Mammary epithelial cell (primary cell): ENCODE results near the gene PPP1R13L.

Experiments
- CTCF ChIP-seq, 2 donors: IDR thresholded peaks in 1 of 2; conservative IDR thresholded peaks in 1 of 2; 2 replicates each; pipeline ENCODE4 v1.5.1; 2011 to 2012; ENCODE audit warnings: inconsistent platforms in 2 of 2, low read length in 2 of 2, mild to moderate bottlenecking in 2 of 2, control low read depth in 1 of 2, low read depth in 1 of 2; ENCODE audit not compliant: insufficient read depth in 1 of 2; ENCODE audit errors: extremely low read depth in 1 of 2
- EZH2 ChIP-seq: IDR thresholded peaks from 2 replicates; pipeline ENCODE4 v1.6.1; 2012; ENCODE audit warnings: low read length, inconsistent platforms, borderline replicate concordance

GRCh38 chr19:45408830-45409556 is 4.1 kb upstream of the PPP1R13L start:
- TF ChIP-seq CTCF (conservative IDR thresholded peaks at IDR 0.05 in 1 of 2, IDR thresholded peaks at IDR 0.05 in 1 of 2; ENCODE audit: extremely low read depth in 1 of 2, insufficient read depth in 1 of 2, low read depth in 1 of 2, low read length in 2 of 2) (no peak), EZH2 (no peak)
